Parathyroid adenoma (tissue), 2 donors: ENCODE data around the gene MAT1A.
"Not testable (repeated sequence)": the region's sequence is repeated elsewhere in the genome, so short reads cannot be mapped to it uniquely, and the experiment has no call there.

Experiments
- H2AFZ ChIP-seq: fragments of 300-600 bp; sonication (generic); one replicate; pipeline ENCODE4 v1.7.0; 2017; ENCODE audit warnings: antibody characterized with exemption, mild to moderate bottlenecking
- H3K27ac ChIP-seq: fragments of 300-600 bp; sonication (generic); one replicate; pipeline ENCODE4 v1.7.0; 2017
- H3K27me3 ChIP-seq: fragments of 300-600 bp; sonication (generic); one replicate; pipeline ENCODE4 v1.7.0; 2017; ENCODE audit warnings: low read length; ENCODE audit not compliant: control insufficient read depth, insufficient read depth
- H3K36me3 ChIP-seq: fragments of 300-600 bp; sonication (generic); one replicate; pipeline ENCODE4 v1.7.0; 2017; ENCODE audit warnings: low read length; ENCODE audit not compliant: control insufficient read depth, insufficient read depth
- H3K4me1 ChIP-seq: fragments of 300-600 bp; sonication (generic); one replicate; pipeline ENCODE4 v1.7.0; 2017; ENCODE audit warnings: control low read depth
- H3K4me2 ChIP-seq: fragments of 300-600 bp; sonication (generic); one replicate; pipeline ENCODE4 v1.7.0; 2017; ENCODE audit warnings: low read length
- H3K4me3 ChIP-seq: fragments of 300-600 bp; sonication (generic); one replicate; pipeline ENCODE4 v1.7.0; 2017; ENCODE audit warnings: low read depth, low read length
- H3K79me2 ChIP-seq: fragments of 300-600 bp; sonication (generic); one replicate; pipeline ENCODE4 v1.7.0; 2017; ENCODE audit warnings: control low read depth
- H3K9ac ChIP-seq: fragments of 300-600 bp; sonication (generic); one replicate; pipeline ENCODE4 v1.7.0; 2017; ENCODE audit warnings: mild to moderate bottlenecking
- H3K9me3 ChIP-seq: fragments of 300-600 bp; sonication (generic); one replicate; pipeline ENCODE4 v1.7.0; 2017; ENCODE audit warnings: low read length; ENCODE audit not compliant: control insufficient read depth
- CTCF ChIP-seq: fragments of 300-600 bp; sonication (generic); IDR thresholded peaks from one replicate; pipeline ENCODE4 v1.7.0; 2017; ENCODE audit warnings: antibody characterized with exemption, mild to moderate bottlenecking
- donor health status: primary hyperparathyroidism.

Gene MAT1A

GRCh38 chr10:80259405-80259871 is 30.0 kb downstream of the MAT1A start:
- Histone ChIP-seq H3K4me1 (peaks cover 31% of the 10 kb centered on the region), H3K4me3 (no peak overlapping the region), H3K9me3 (no peaks in the 10 kb centered on the region), H3K27ac (no peak overlapping the region), H3K79me2 (no peaks in the 10 kb centered on the region), H3K27me3 (no peaks in the 10 kb centered on the region), H3K4me2 (no peak overlapping the region), H2AFZ (peak overlapping the region; percentile 25), H3K9ac (no peak overlapping the region), H3K36me3 (no peaks in the 10 kb centered on the region)
- TF ChIP-seq CTCF = no peak

DNA sequence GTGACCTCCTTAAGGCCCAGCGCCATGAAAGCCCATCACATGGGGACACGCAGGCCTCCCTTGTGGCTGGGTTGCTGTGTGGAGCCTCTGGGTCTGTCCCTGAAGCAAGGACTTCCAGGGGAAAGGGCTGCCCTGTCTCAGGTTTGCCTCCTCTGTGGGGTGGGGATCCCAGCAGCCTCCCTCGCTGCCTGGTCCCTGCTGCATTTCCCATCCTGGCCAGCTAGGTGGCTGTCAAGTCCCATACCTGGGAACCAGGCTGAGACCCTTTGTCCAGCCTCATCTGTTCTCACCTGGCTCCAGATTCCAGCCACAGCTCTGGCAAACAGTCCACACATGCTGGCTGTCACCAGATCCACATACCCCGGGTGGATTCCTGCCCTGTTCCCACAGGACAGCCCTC is 32.7 kb downstream of the MAT1A start:
- H3K9ac ChIP-seq, H3K9me3 ChIP-seq, H3K36me3 ChIP-seq, H3K27me3 ChIP-seq, H3K4me3 ChIP-seq, H3K4me2 ChIP-seq, H3K79me2 ChIP-seq: not testable (repeated sequence)
- TF ChIP-seq CTCF = peak; percentile 44
- H2AFZ ChIP-seq = peak overlapping the region; percentile 65
- peak overlapping the region; percentile 69 for H3K27ac ChIP-seq
- peaks cover 43% of the 10 kb centered on the region for H3K4me1 ChIP-seq

- peak overlapping the region; percentile 78 for H3K27ac ChIP-seq
- peaks cover 41% of the 10 kb centered on the region for H3K4me1 ChIP-seq
Observed at GRCh38 chr10:80254726-80255125, 34.7 kb downstream of the MAT1A start.

GRCh38 chr10:80253963-80254271 is 35.5 kb downstream of the MAT1A start:
- H3K9ac ChIP-seq, H3K27me3 ChIP-seq, H3K9me3 ChIP-seq, H3K4me3 ChIP-seq, H3K36me3 ChIP-seq, H3K79me2 ChIP-seq: not testable (repeated sequence)
- H3K27ac ChIP-seq = peak overlapping the region; percentile 78
- peaks cover 37% of the 10 kb centered on the region for H3K4me1 ChIP-seq
- peak overlapping the region; percentile 45 for H2AFZ ChIP-seq
- H3K4me2 ChIP-seq = peak overlapping the region; percentile 23

More at GRCh38 chr10:80254726-80255125, 34.7 kb downstream of the MAT1A start:
- H3K36me3 ChIP-seq, H3K27me3 ChIP-seq, H2AFZ ChIP-seq, H3K4me3 ChIP-seq, H3K9ac ChIP-seq, H3K9me3 ChIP-seq, H3K79me2 ChIP-seq, H3K4me2 ChIP-seq: not testable (repeated sequence)

- Histone ChIP-seq H3K79me2 (no peaks in the 10 kb centered on the region), H3K9me3 (no peaks in the 10 kb centered on the region), H3K27me3 (no peaks in the 10 kb centered on the region), H3K36me3 (no peaks in the 10 kb centered on the region), H3K4me3 (no peak overlapping the region), H3K4me1 (peaks cover 37% of the 10 kb centered on the region), H3K27ac (peak overlapping the region; percentile 78), H3K4me2 (peak overlapping the region; percentile 23), H2AFZ (peak overlapping the region; percentile 45), H3K9ac (no peak overlapping the region)
- no peak for TF ChIP-seq CTCF
Observed at GRCh38 chr10:80253266-80253962, 36.0 kb downstream of the MAT1A start.
